Endothelial cell (in vitro differentiated cells): ENCODE results near the gene IRX2. TPM values are rescaled to one million over a fixed set of nuclear protein-coding genes. Genes with fewer than 3 reads are reported as not detected.

Source experiments
- DNase-seq: peaks from one replicate; pipeline ENCODE4 v3.0.0; 2021; ENCODE audit warnings: low spot score
- H3K27ac Mint-ChIP-seq: one replicate; pipeline ENCODE4 v1.8.0; 2021; ENCODE audit warnings: mixed read lengths, inconsistent platforms; ENCODE audit not compliant: unreplicated experiment
- H3K27me3 Mint-ChIP-seq: one replicate; pipeline ENCODE4 v1.8.0; 2021; ENCODE audit warnings: mild to moderate bottlenecking, moderate library complexity, mixed read lengths, inconsistent platforms; ENCODE audit not compliant: unreplicated experiment
- H3K36me3 Mint-ChIP-seq: one replicate; pipeline ENCODE4 v1.8.0; 2021; ENCODE audit warnings: mild to moderate bottlenecking, low read depth, mixed read lengths, inconsistent platforms; ENCODE audit not compliant: unreplicated experiment
- H3K4me1 Mint-ChIP-seq: one replicate; pipeline ENCODE4 v1.8.0; 2021; ENCODE audit warnings: mild to moderate bottlenecking, mixed read lengths, inconsistent platforms; ENCODE audit not compliant: unreplicated experiment
- H3K4me3 Mint-ChIP-seq: one replicate; pipeline ENCODE4 v1.8.0; 2021; ENCODE audit warnings: mild to moderate bottlenecking, mixed read lengths, inconsistent platforms; ENCODE audit not compliant: unreplicated experiment
- H3K9me3 Mint-ChIP-seq: one replicate; pipeline ENCODE4 v1.8.0; 2021; ENCODE audit warnings: mixed read lengths, inconsistent platforms; ENCODE audit not compliant: unreplicated experiment
- total RNA-seq: library from RNA; stranded (reverse); fragmentation: NEBNext Ultra II Directional; extraction: Animal tissue kit (Norgen Biotek cat#: 25700); gene quantifications from one replicate; pipeline ENCODE4 v1.2.1, GENCODE V29; 2021; ENCODE audit not compliant: unreplicated experiment
- TF ChIP-seq, protein P1 (sequence below): fragments of 200-600 bp; sonication (generic); IDR thresholded peaks from one replicate; pipeline ENCODE4 v1.5.0; 2021; ENCODE audit warnings: antibody characterized with exemption; ENCODE audit not compliant: unreplicated experiment

The IRX2 gene
- total RNA-seq, 1 donor from 2014 or later, result 0.72 TPM

- Mint-ChIP-seq H3K4me3 (no peak overlapping the region), H3K9me3 (peaks cover 4% of the 10 kb centered on the region), H3K27me3 (no peaks in the 10 kb centered on the region), H3K27ac (no peak overlapping the region), H3K4me1 (peaks cover 5% of the 10 kb centered on the region), H3K36me3 (peaks cover 3% of the 10 kb centered on the region)
- TF ChIP-seq, protein P1, sequence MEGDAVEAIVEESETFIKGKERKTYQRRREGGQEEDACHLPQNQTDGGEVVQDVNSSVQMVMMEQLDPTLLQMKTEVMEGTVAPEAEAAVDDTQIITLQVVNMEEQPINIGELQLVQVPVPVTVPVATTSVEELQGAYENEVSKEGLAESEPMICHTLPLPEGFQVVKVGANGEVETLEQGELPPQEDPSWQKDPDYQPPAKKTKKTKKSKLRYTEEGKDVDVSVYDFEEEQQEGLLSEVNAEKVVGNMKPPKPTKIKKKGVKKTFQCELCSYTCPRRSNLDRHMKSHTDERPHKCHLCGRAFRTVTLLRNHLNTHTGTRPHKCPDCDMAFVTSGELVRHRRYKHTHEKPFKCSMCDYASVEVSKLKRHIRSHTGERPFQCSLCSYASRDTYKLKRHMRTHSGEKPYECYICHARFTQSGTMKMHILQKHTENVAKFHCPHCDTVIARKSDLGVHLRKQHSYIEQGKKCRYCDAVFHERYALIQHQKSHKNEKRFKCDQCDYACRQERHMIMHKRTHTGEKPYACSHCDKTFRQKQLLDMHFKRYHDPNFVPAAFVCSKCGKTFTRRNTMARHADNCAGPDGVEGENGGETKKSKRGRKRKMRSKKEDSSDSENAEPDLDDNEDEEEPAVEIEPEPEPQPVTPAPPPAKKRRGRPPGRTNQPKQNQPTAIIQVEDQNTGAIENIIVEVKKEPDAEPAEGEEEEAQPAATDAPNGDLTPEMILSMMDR, result no peak
- no peak for DNase-seq
Observed at GRCh38 chr5:2718115-2718514, 33.4 kb downstream of the IRX2 start.

GRCh38 chr5:2715856-2716255, 35.6 kb downstream of the IRX2 start:
- H3K36me3 Mint-ChIP-seq, result peaks cover 3% of the 10 kb centered on the region
- no peaks in the 10 kb centered on the region for H3K27me3 Mint-ChIP-seq
- H3K4me3 Mint-ChIP-seq, result no peak overlapping the region
- TF ChIP-seq, protein P1, result no peak
- no peak overlapping the region for H3K27ac Mint-ChIP-seq
- no peak for DNase-seq
- H3K4me1 Mint-ChIP-seq, result no peaks in the 10 kb centered on the region
- H3K9me3 Mint-ChIP-seq, result peaks cover 4% of the 10 kb centered on the region

GRCh38 chr5:2714805-2715204, 36.7 kb downstream of the IRX2 start:
- TF ChIP-seq, protein P1, result no peak
- DNase-seq, result no peak
- Mint-ChIP-seq H3K27me3 (no peaks in the 10 kb centered on the region), H3K9me3 (peaks cover 4% of the 10 kb centered on the region), H3K4me3 (no peak overlapping the region), H3K27ac (no peak overlapping the region), H3K4me1 (no peaks in the 10 kb centered on the region), H3K36me3 (peaks cover 3% of the 10 kb centered on the region)

GRCh38 chr5:2714026-2714425, 37.5 kb downstream of the IRX2 start:
- Mint-ChIP-seq H3K4me3 (no peak overlapping the region), H3K36me3 (peaks cover 3% of the 10 kb centered on the region), H3K9me3 (peaks cover 4% of the 10 kb centered on the region), H3K27me3 (no peaks in the 10 kb centered on the region), H3K27ac (no peak overlapping the region), H3K4me1 (no peaks in the 10 kb centered on the region)
- no peak for DNase-seq
- TF ChIP-seq, protein P1, result no peak

GRCh38 chr5:2711446-2712425, 39.7 kb downstream of the IRX2 start:
- Mint-ChIP-seq H3K4me3 (no peak overlapping the region), H3K36me3 (no peaks in the 10 kb centered on the region), H3K4me1 (no peaks in the 10 kb centered on the region), H3K27me3 (no peaks in the 10 kb centered on the region), H3K27ac (no peak overlapping the region), H3K9me3 (no peaks in the 10 kb centered on the region)
- TF ChIP-seq, protein P1, result no peak
- DNase-seq, result no peak
